GM11168 (cell line): ENCODE measurements around the gene PNPLA1.

ENCODE experiments used
- in situ Hi-C: fragments of 300-500 bp; cut with MboI; formaldehyde crosslinking; loops from one replicate; pipeline ENCODE4 v1.12.0; 2022; ENCODE audit warnings: low sequenced_read_pairs; ENCODE audit not compliant: unreplicated experiment

The PNPLA1 gene

GRCh38 chr6:36283608-36284007, 13.7 kb downstream of the PNPLA1 start:
- in situ Hi-C loops, result no loop called here

GRCh38 chr6:36284359-36284758, 14.5 kb downstream of the PNPLA1 start:
- in situ Hi-C loops, result no loop called here

DNA sequence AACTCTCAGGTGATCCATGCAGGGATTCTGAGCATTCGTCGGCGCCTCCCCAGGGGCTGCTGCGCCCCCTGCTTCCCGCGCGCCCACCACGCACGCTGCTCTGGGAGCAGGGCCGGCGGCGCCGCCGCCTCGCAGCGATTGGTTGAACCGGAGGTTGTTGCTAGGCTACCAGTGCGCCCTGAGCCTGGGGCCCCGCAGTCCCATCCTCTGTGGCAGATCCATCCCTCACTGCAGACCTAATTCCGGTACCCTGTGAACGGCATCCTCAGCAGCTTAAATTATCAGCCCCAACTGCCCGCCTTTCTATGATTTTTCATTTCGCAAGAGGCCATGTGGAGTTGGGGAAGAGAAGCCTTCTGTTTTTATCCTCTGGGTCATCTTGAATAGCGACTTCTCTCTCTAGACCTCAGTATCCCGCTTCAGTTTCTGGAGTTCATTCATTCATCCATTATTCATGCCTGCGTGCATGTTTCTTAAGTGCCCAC, 15.4 kb downstream of the PNPLA1 start:
- in situ Hi-C loops, result no loop called here

GRCh38 chr6:36285797-36286196, 15.9 kb downstream of the PNPLA1 start:
- in situ Hi-C loops, result no loop called here

DNA sequence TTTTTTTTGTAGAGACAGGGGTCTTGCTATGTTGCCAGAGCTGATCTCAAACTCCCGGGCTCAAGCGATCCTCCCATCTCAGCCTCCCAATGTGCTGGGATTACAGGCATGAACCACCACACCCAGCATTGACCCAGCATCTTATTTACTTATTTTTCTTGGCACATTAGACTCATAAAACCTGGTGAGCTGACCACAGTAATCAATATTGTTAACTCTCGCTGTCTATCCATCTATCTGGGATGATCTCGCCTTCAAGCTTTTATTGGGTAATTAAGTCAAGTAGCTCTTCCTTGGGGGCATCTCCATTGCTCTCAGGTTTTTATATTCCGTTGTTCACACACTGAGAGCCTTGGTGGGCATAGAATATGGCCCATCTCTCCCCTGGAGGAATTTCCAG, 17.0 kb downstream of the PNPLA1 start:
- in situ Hi-C loops, result no loop called here

DNA sequence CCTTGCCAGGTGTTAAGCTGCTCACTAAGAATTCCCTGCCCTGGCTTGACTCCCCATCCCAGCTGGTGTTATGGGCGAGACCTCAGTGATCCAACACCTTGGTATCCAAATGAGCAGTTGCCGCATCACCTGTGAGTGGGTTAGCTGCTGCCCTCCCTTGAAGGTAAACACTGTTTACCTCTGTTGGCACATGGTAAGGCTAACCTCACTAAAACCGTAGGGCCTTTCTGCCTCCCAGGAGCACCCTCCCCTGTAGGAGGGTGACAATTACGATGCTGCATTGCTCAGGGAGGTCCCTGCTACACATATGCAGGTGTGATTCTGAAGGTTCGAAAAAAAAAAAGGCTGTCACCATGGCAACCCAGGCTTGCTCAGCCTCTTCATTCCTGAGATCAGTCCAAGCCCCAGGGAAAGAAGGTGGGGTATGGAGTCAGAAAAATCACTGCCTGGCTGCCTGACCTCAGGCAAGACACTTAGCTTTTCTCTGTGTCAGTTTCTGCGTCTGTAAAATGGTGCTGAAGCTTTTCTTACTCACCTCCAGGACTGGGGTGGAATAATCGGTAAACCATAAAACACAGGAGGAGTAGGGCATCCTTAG, 19.5 kb downstream of the PNPLA1 start:
- in situ Hi-C loops, result no loop called here

- in situ Hi-C loops, result no loop called here
These were observed 21.1 kb downstream of the PNPLA1 start for GRCh38 chr6:36290668-36291620.

GRCh38 chr6:36292170-36292569, 22.3 kb downstream of the PNPLA1 start:
- in situ Hi-C loops, result no loop called here

DNA sequence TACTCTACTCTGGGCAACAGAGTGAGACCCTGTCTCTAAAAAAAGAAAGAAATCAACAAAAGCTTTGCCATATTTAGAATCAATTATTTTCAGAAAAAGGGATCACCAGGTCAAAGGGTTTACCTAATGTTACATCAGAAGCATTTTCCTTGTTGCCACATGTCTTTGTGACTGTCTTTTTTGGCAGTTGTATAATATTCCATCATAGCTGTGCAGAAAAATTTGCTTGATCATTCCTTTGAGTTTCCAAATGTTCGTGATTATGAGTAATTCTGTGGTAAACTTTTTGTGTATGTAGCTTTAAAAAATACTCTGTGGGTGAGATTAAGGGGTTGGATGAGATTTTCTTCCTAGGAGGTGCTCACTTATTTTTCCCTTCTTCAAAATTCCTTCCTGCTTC, 26.4 kb downstream of the PNPLA1 start:
- in situ Hi-C loops, result no loop called here

GRCh38 chr6:36297051-36297450, 27.2 kb downstream of the PNPLA1 start:
- in situ Hi-C loops, result no loop called here

GRCh38 chr6:36297511-36297910, 27.7 kb downstream of the PNPLA1 start:
- in situ Hi-C loops, result no loop called here

GRCh38 chr6:36298027-36298426, 28.2 kb downstream of the PNPLA1 start:
- in situ Hi-C loops, result no loop called here

- in situ Hi-C loops, result loop anchor here (5.0 kb wide), 1 partner anchor 56 kb away; no protein-coding TSS in a partner anchor
These were observed 31.3 kb downstream of the PNPLA1 start for GRCh38 chr6:36301085-36301658.

- in situ Hi-C loops, result loop anchor here (5.0 kb wide), 1 partner anchor 56 kb away; no protein-coding TSS in a partner anchor
These were observed 31.9 kb downstream of the PNPLA1 start for GRCh38 chr6:36301781-36302180.

GRCh38 chr6:36302227-36302976, 32.5 kb downstream of the PNPLA1 start:
- in situ Hi-C loops, result loop anchor here (5.0 kb wide), 1 partner anchor 55 kb away; no protein-coding TSS in a partner anchor

DNA sequence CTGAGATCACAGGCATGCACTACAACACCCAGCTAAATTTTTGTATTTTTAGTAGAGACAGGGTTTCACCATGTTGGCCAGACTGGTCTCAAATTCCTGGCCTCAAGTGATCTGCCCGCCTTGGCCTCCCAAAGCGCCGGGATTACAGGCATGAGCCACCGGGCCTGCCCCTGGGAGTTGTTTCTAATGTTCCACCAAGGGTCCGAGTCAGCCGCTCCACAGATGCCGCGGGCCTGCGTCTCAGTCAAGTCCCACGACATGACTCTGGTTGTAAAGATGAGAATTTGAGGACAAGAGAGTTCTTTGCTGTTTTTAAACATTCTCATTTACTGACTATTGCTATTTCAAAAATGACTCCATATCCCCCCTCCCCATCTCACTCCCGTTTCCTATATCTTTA, 36.0 kb downstream of the PNPLA1 start:
- in situ Hi-C loops, result no loop called here

DNA sequence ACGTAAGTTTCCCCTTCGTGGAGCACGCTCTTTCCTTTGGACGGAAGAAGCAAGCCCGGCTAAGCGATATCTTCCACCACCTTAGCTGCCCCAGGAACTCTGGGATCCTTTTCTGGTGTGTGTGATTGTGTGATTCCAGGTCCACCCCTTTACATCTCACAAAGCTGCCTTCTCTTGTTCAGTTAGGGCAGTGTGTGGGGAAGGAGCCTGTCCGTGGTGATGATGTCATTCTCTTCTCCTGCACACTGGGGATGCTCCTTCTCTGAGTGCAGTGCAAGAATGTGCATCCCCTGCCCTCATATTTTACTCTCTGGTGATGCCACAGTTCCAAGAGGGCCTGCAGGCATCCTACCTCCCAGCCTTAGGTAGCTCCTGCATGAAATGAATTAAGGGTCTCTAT, 36.5 kb downstream of the PNPLA1 start:
- in situ Hi-C loops, result no loop called here

DNA sequence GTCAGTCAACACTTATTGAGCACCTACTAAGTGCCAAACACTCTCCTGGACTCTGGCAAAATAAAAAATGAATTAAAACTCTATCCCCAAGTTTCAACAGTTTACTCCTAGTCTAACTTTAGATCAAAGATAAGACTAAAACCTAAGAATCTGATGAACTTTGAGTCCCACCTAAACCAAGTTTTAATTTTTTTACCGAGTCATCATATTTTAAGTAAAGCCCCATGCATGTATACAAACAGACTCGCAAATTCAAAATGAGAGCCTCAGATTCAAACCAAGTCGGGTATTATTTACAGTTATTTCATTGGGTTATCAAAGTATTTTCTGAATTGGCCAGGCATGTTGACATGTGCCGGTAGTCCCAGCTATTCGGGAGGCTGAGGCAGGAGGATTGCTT, 38.7 kb downstream of the PNPLA1 start:
- in situ Hi-C loops, result no loop called here

- in situ Hi-C loops, result no loop called here
These were observed 39.3 kb downstream of the PNPLA1 start for GRCh38 chr6:36309203-36309602.

- in situ Hi-C loops, result no loop called here
These were observed 40.0 kb downstream of the PNPLA1 start for GRCh38 chr6:36309900-36310299.
